ENCODE measurements around the gene OPCML. TPM values are rescaled to one million over a fixed set of nuclear protein-coding genes. Genes with fewer than 3 reads are reported as not detected.

OPCML gene
- total RNA-seq, 1 donor from 2014 or later, result not detected

GRCh38 chr11:132564091-132564885 is 968.0 kb downstream of the OPCML start:
- Histone ChIP-seq H3K4me3 (no peak overlapping the region), H3K27me3 (no peaks in the 10 kb centered on the region), H3K27ac (no peak overlapping the region), H3K36me3 (no peaks in the 10 kb centered on the region), H3K4me1 (no peaks in the 10 kb centered on the region), H3K9me3 (no peaks in the 10 kb centered on the region)
- no peak for TF ChIP-seq CTCF (IDR thresholded peaks at IDR 0.05)
- DNase-seq (ENCODE audit: low spot score in 2 of 2), result no peak
- intact Hi-C loops (cut with DNase I), result no loop called here

DNA sequence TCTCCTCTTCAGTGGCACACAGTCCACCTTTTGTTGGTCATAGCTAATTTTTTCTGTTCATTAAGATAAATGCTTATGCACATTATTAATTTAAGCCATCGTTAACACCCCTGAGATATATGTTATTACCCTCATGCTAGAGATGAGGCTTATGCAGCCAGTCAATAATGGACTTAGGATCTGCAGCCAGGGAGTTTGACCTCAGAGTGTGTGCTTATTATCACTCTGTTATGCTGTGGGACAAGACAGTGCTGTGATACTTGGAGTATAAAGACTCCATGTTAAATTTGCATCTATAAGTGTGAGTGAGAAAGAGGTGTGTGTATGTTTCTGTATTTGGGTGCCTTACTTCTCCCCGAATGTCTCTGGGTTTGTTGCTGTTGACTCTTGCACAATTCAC is 969.3 kb downstream of the OPCML start:
- TF ChIP-seq CTCF (IDR thresholded peaks at IDR 0.05), result no peak
- no peak overlapping the region for H3K27ac ChIP-seq
- no peaks in the 10 kb centered on the region for H3K27me3 ChIP-seq
- no peak for DNase-seq (ENCODE audit: low spot score in 2 of 2)
- no peaks in the 10 kb centered on the region for H3K4me1 ChIP-seq
- no peak overlapping the region for H3K4me3 ChIP-seq
- no peaks in the 10 kb centered on the region for H3K9me3 ChIP-seq
- intact Hi-C loops (cut with DNase I), result no loop called here
- no peaks in the 10 kb centered on the region for H3K36me3 ChIP-seq

DNA sequence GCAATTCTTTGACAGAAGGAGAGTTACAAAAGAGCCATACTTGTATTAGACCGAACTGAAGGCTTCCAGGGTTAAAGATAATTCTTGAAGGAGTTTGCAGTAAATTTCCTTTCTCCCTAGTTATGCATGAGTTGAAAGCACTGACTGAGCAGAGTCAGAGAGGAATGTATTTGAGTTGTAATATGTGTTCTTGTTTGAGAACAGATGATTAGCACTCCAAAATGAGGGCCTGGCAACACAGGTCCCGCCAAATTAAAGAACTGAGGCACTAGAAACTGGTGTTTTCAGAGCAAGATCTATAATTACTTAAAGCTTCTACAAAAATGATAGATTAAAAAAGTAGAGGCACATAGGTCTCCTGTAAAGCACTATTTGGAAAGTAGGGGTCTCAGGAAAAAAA is 970.4 kb downstream of the OPCML start:
- Histone ChIP-seq H3K27me3 (no peaks in the 10 kb centered on the region), H3K27ac (no peak overlapping the region), H3K4me1 (no peaks in the 10 kb centered on the region), H3K4me3 (no peak overlapping the region), H3K9me3 (no peaks in the 10 kb centered on the region), H3K36me3 (no peaks in the 10 kb centered on the region)
- intact Hi-C loops (cut with DNase I), result no loop called here
- DNase-seq (ENCODE audit: low spot score in 2 of 2), result no peak
- TF ChIP-seq CTCF (IDR thresholded peaks at IDR 0.05), result no peak

- intact Hi-C loops (cut with DNase I), result no loop called here
- no peaks in the 10 kb centered on the region for H3K27me3 ChIP-seq
These were observed 972.8 kb downstream of the OPCML start for GRCh38 chr11:132559331-132560036.

GRCh38 chr11:132556316-132556715 is 976.0 kb downstream of the OPCML start:
- H3K4me1 ChIP-seq, result no peaks in the 10 kb centered on the region
- no peak overlapping the region for H3K4me3 ChIP-seq
- no peaks in the 10 kb centered on the region for H3K27me3 ChIP-seq

More at GRCh38 chr11:132559331-132560036, 972.8 kb downstream of the OPCML start:
- no peak for TF ChIP-seq CTCF (IDR thresholded peaks at IDR 0.05)
- Histone ChIP-seq H3K4me1 (no peaks in the 10 kb centered on the region), H3K9me3 (no peaks in the 10 kb centered on the region), H3K4me3 (no peak overlapping the region), H3K27ac (no peak overlapping the region), H3K36me3 (no peaks in the 10 kb centered on the region)
- DNase-seq (ENCODE audit: low spot score in 2 of 2), result no peak

More at GRCh38 chr11:132556316-132556715, 976.0 kb downstream of the OPCML start:
- no peak for TF ChIP-seq CTCF (IDR thresholded peaks at IDR 0.05)
- DNase-seq (ENCODE audit: low spot score in 2 of 2), result no peak
- H3K36me3 ChIP-seq, result no peaks in the 10 kb centered on the region
- intact Hi-C loops (cut with DNase I), result no loop called here
- H3K27ac ChIP-seq, result no peak overlapping the region
- H3K9me3 ChIP-seq, result no peaks in the 10 kb centered on the region
